Neural cell (in vitro differentiated cells): ENCODE measurements around the gene DMC1.

Source experiments
- CTCF ChIP-seq: fragments of 450-650 bp; IDR thresholded peaks from 2 replicates; pipeline ENCODE4 v1.5.1; 2014; ENCODE audit warnings: antibody characterized with exemption, mild to moderate bottlenecking, moderate library complexity; ENCODE audit not compliant: poor library complexity, severe bottlenecking
- EP300 ChIP-seq: fragments of 450-650 bp; conservative IDR thresholded peaks from 2 replicates; pipeline ENCODE4 v1.6.1; 2014; ENCODE audit warnings: antibody characterized with exemption, mild to moderate bottlenecking, moderate library complexity; ENCODE audit not compliant: poor library complexity, severe bottlenecking
- EZH2 ChIP-seq: fragments of 200-600, 300-800 bp; shearing (Covaris generic), sonication (generic); IDR thresholded peaks from 2 replicates; pipeline ENCODE4 v1.6.1; 2014; ENCODE audit warnings: antibody characterized with exemption, low read length, borderline replicate concordance, mild to moderate bottlenecking; ENCODE audit not compliant: insufficient read depth, poor library complexity, severe bottlenecking
- MXI1 ChIP-seq: fragments of 450-650 bp; conservative IDR thresholded peaks from 2 replicates; pipeline ENCODE4 v1.6.1; 2014; ENCODE audit warnings: antibody characterized with exemption, mild to moderate bottlenecking; ENCODE audit not compliant: poor library complexity, severe bottlenecking
- POLR2AphosphoS5 ChIP-seq: IDR thresholded peaks from 2 replicates; pipeline ENCODE4 v1.6.1; 2012
- RAD21 ChIP-seq: fragments of 450-650 bp; conservative IDR thresholded peaks from 2 replicates; pipeline ENCODE4 v1.6.1; 2014; ENCODE audit warnings: antibody characterized with exemption, mild to moderate bottlenecking, moderate library complexity
- REST ChIP-seq: IDR thresholded peaks from 2 replicates; pipeline ENCODE4 v1.6.1; 2012; ENCODE audit warnings: borderline replicate concordance
- SMC3 ChIP-seq: fragments of 450-650 bp; conservative IDR thresholded peaks from 2 replicates; pipeline ENCODE4 v1.6.1; 2014; ENCODE audit warnings: antibody characterized with exemption, mild to moderate bottlenecking, moderate library complexity; ENCODE audit not compliant: poor library complexity
- TAF1 ChIP-seq: IDR thresholded peaks from 2 replicates; pipeline ENCODE4 v1.6.1; 2012; ENCODE audit warnings: low read depth

GRCh38 chr22:38494498-38494897, 75.5 kb downstream of the DMC1 start:
- TF ChIP-seq CTCF, result no peak
- TF ChIP-seq EP300, result no peak
- no peak for TF ChIP-seq EZH2
- TF ChIP-seq POLR2AphosphoS5, result no peak
- TF ChIP-seq TAF1, result no peak
- TF ChIP-seq MXI1, result no peak
- no peak for TF ChIP-seq REST
- no peak for TF ChIP-seq RAD21
- TF ChIP-seq SMC3, result no peak
